ENCODE results near the gene SLC16A3.

- TF ChIP-seq CTCF (IDR thresholded peaks at IDR 0.05; ENCODE audit: insufficient read depth, low read length) (no peak), POLR2AphosphoS5 (IDR thresholded peaks at IDR 0.05; ENCODE audit: low read depth) (peak; percentile 81), REST (IDR thresholded peaks at IDR 0.05; ENCODE audit: insufficient replicate concordance, low read depth) (no peak), GABPA (IDR thresholded peaks at IDR 0.05; ENCODE audit: low read depth) (peak; percentile 61; the same call in 1 of the 2 replicates), SPI1 (IDR thresholded peaks at IDR 0.05; ENCODE audit: borderline replicate concordance, low read depth) (no peak; the same call in 1 of the 2 replicates)
Observed at GRCh38 chr17:82241183-82241925, 12.5 kb downstream of the SLC16A3 start.

All from HL-60 (cell line).